ENCODE data around the gene HYI. TPM values are rescaled to one million over a fixed set of nuclear protein-coding genes. Genes with fewer than 3 reads are reported as not detected.

Gene HYI
- total RNA-seq, 1 experiment from 2014 or later: 43.5 TPM

GRCh38 chr1:43420874-43421273 lies 32.9 kb downstream of the HYI start:
- no peaks in the 10 kb centered on the region for H3K79me2 ChIP-seq (ENCODE audit: low read depth)
- H2AFZ ChIP-seq: no peak overlapping the region
- no peaks in the 10 kb centered on the region for H3K9me2 ChIP-seq (ENCODE audit: insufficient read depth)
- POLR2A ChIA-PET (ENCODE audit: unreplicated experiment): interaction anchor here (0.6 kb wide), 1 partner anchor 1078 kb away, joined by 4 read pairs; no protein-coding TSS in a partner anchor
- no peak for DNase-seq
- peaks cover 18% of the 10 kb centered on the region for H3K4me1 ChIP-seq (replicated peaks; ENCODE audit: insufficient read depth)
- no peak overlapping the region for H3K4me3 ChIP-seq
- TF ChIP-seq CTCF (conservative IDR thresholded peaks at IDR 0.05): no peak
- TF ChIP-seq EZH2 (IDR thresholded peaks at IDR 0.05; ENCODE audit: low read depth): no peak
- no TSS peak for BruUV-seq (replicated peaks)
- H3K36me3 ChIP-seq (ENCODE audit: low read depth): peaks cover 45% of the 10 kb centered on the region
- intact Hi-C loops (cut with micrococcal nuclease; ENCODE audit: unreplicated experiment): no loop called here
- peaks cover 29% of the 10 kb centered on the region for H3F3A ChIP-seq (ENCODE audit: insufficient read depth, low read depth)
- H4K20me1 ChIP-seq (ENCODE audit: insufficient read depth): no peaks in the 10 kb centered on the region; the same call in 1 of the 2 replicates
- H3K27me3 ChIP-seq (ENCODE audit: insufficient read depth, low read depth): no peaks in the 10 kb centered on the region
- H3K9me3 ChIP-seq (ENCODE audit: insufficient read depth, low read depth): no peaks in the 10 kb centered on the region
- H3K27ac ChIP-seq: no peak overlapping the region
- CTCF ChIA-PET: interaction anchor here (0.5 kb wide), 1 partner anchor 8 kb away, joined by 5 read pairs; no protein-coding TSS in a partner anchor
- H3K4me2 ChIP-seq: no peak overlapping the region

- TF ChIP-seq CTCF (conservative IDR thresholded peaks at IDR 0.05) (no peak), EZH2 (IDR thresholded peaks at IDR 0.05; ENCODE audit: low read depth) (no peak)
- Histone ChIP-seq H3K4me2 (no peak overlapping the region), H3K4me3 (no peak overlapping the region), H3K27ac (no peak overlapping the region), H3K27me3 (ENCODE audit: insufficient read depth, low read depth) (no peaks in the 10 kb centered on the region), H3K9me2 (ENCODE audit: insufficient read depth) (no peaks in the 10 kb centered on the region), H3K79me2 (ENCODE audit: low read depth) (no peaks in the 10 kb centered on the region), H3K4me1 (replicated peaks; ENCODE audit: insufficient read depth) (peaks cover 18% of the 10 kb centered on the region), H3K36me3 (ENCODE audit: low read depth) (peaks cover 39% of the 10 kb centered on the region), H3F3A (ENCODE audit: insufficient read depth, low read depth) (peaks cover 27% of the 10 kb centered on the region), H3K9me3 (ENCODE audit: insufficient read depth, low read depth) (no peaks in the 10 kb centered on the region), H2AFZ (no peak overlapping the region), H4K20me1 (ENCODE audit: insufficient read depth) (no peaks in the 10 kb centered on the region; the same call in 1 of the 2 replicates)
- DNase-seq: no peak
- CTCF ChIA-PET: no interaction called here
- intact Hi-C loops (cut with micrococcal nuclease; ENCODE audit: unreplicated experiment): loop anchor here (10.0 kb wide), 1 partner anchor 645 kb away; no protein-coding TSS in a partner anchor
- POLR2A ChIA-PET (ENCODE audit: unreplicated experiment): no interaction called here
- no TSS peak for BruUV-seq (replicated peaks)
These were observed 33.9 kb downstream of the HYI start for GRCh38 chr1:43419627-43420425.

GRCh38 chr1:43418858-43419257 lies 34.9 kb downstream of the HYI start:
- intact Hi-C loops (cut with micrococcal nuclease; ENCODE audit: unreplicated experiment): loop anchor here (10.0 kb wide), 1 partner anchor 644 kb away; no protein-coding TSS in a partner anchor
- H3K27ac ChIP-seq: no peak overlapping the region
- no peak for TF ChIP-seq CTCF (conservative IDR thresholded peaks at IDR 0.05)
- TF ChIP-seq EZH2 (IDR thresholded peaks at IDR 0.05; ENCODE audit: low read depth): no peak
- no TSS peak for BruUV-seq (replicated peaks)
- H3K9me2 ChIP-seq (ENCODE audit: insufficient read depth): no peaks in the 10 kb centered on the region
- no peaks in the 10 kb centered on the region for H3K9me3 ChIP-seq (ENCODE audit: insufficient read depth, low read depth)
- no peak for DNase-seq
- no peaks in the 10 kb centered on the region for H3K27me3 ChIP-seq (ENCODE audit: insufficient read depth, low read depth)
- H3K79me2 ChIP-seq (ENCODE audit: low read depth): no peaks in the 10 kb centered on the region
- ChIA-PET POLR2A (ENCODE audit: unreplicated experiment) (interaction anchor here (0.6 kb wide), 1 partner anchor 12 kb away, joined by 27 read pairs; no protein-coding TSS in a partner anchor), CTCF (no interaction called here)
- H2AFZ ChIP-seq: no peak overlapping the region
- peaks cover 32% of the 10 kb centered on the region for H3K36me3 ChIP-seq (ENCODE audit: low read depth)
- peaks cover 13% of the 10 kb centered on the region for H3K4me1 ChIP-seq (replicated peaks; ENCODE audit: insufficient read depth)
- no peak overlapping the region for H3K4me2 ChIP-seq
- H4K20me1 ChIP-seq (ENCODE audit: insufficient read depth): no peaks in the 10 kb centered on the region; the same call in 1 of the 2 replicates
- no peak overlapping the region for H3K4me3 ChIP-seq
- peaks cover 18% of the 10 kb centered on the region for H3F3A ChIP-seq (ENCODE audit: insufficient read depth, low read depth)

Data from PC-9 (cell line).